Stomach (tissue), 9 donors: ENCODE data around the gene CWC22. TPM values are rescaled to one million over a fixed set of nuclear protein-coding genes. Genes with fewer than 3 reads are reported as not detected.
A peak's percentile ranks its signal among the peaks of the same experiment; 100 is the strongest.
"Not testable (repeated sequence)": the region's sequence is repeated elsewhere in the genome, so short reads cannot be mapped to it uniquely, and the experiment has no call there.

Experiments
- DNase-seq, 2 donors: peaks; one replicate each; pipeline versions ENCODE4 v3.0.0 to v3.0.0-alpha.2; 2013 to 2019
- H3K27ac ChIP-seq, 5 donors: fragments of 200-600 bp in 4 of 5; sonication (generic) in 4 of 5; one replicate each; pipeline ENCODE4 v1.5.1; 2013 to 2019; ENCODE audit warnings: mild to moderate bottlenecking in 1 of 5, moderate library complexity in 1 of 5
- H3K27me3 ChIP-seq, 3 donors: fragments of 200-600 bp; sonication (generic); one replicate each; pipeline ENCODE4 v1.5.1; 2017 to 2019; ENCODE audit warnings: mixed run types in 1 of 3
- H3K36me3 ChIP-seq, 4 donors: fragments of 200-600 bp; sonication (generic); 1 replicate in 3 of 4; 2 replicates in 1 of 4; pipeline ENCODE4 v1.5.1; 2016 to 2019
- H3K4me1 ChIP-seq, 4 donors: fragments of 200-600 bp; sonication (generic); one replicate each; pipeline ENCODE4 v1.5.1; 2016 to 2019
- H3K4me3 ChIP-seq, 4 donors: fragments of 200-600 bp; sonication (generic) in 3 of 4; one replicate each; pipeline ENCODE4 v1.5.1; 2016 to 2019; ENCODE audit warnings: mild to moderate bottlenecking in 1 of 4
- H3K9me3 ChIP-seq, 4 donors: fragments of 200-600 bp; sonication (generic); one replicate each; pipeline ENCODE4 v1.5.1; 2016 to 2019
- EP300 ChIP-seq: sonication (generic); formaldehyde crosslinking; IDR thresholded peaks from one replicate; pipeline ENCODE4 v1.6.1; 2017; ENCODE audit warnings: antibody characterized with exemption
- POLR2A ChIP-seq, 4 donors: fragments of 450-650 bp; IDR thresholded peaks; one replicate each; pipeline ENCODE4 v1.6.1; 2016; ENCODE audit warnings: antibody characterized with exemption in 4 of 4, control low read depth in 2 of 4, mild to moderate bottlenecking in 1 of 4, moderate library complexity in 1 of 4
- POLR2AphosphoS5 ChIP-seq, 3 donors: sonication (generic); formaldehyde crosslinking; IDR thresholded peaks; one replicate each; pipeline ENCODE4 v1.6.1; 2016; ENCODE audit warnings: antibody characterized with exemption in 3 of 3
- WGBS, 5 donors: extraction: QIAGEN DNeasy Blood & Tissue Kit in 3 of 5; methylation state at CpG; one replicate each; pipeline versions ENCODE4 v1.1.5 to v1.1.7; 2013 to 2018; 5-methylcytosine and 5-hydroxymethylcytosine counted together
- intact Hi-C: fragments of 100-400 bp; cut with DNase I; formaldehyde crosslinking; loops from one replicate; pipeline ENCODE4 v1.15.1; 2023; ENCODE audit warnings: low total_unique reads
- polyA plus RNA-seq, 3 donors: library from polyadenylated mRNA; stranded (reverse); fragments of 200-250 nt; gene quantifications; one replicate each; pipeline ENCODE4 v1.2.3, GENCODE V29; 2013
- total RNA-seq, 5 donors: library from RNA; depleted of rRNA; stranded (reverse); fragments of >200 nt; gene quantifications; one replicate each; pipeline versions ENCODE4 v1.1.0 to v1.2.3, GENCODE V29; 2014 to 2016
- TF ChIP-seq, protein P1 (sequence below), 7 experiments: fragments of 450-650 bp in 4 of 7; fragments of 200-600 bp in 3 of 7; sonication (generic) in 3 of 7; IDR thresholded peaks; one replicate each; pipeline ENCODE4 v1.5.1; 2016 to 2019; ENCODE audit warnings: antibody characterized with exemption in 7 of 7, control low read depth in 2 of 7, mild to moderate bottlenecking in 1 of 7
- donor health status: healthy with polysubstance abuse.
- donor health status: Bipolar disorder and iron deficiency.
- donor health status: healthy.

The CWC22 gene
- total and polyA plus RNA-seq, 8 donors = 2.9 to 24.0 (median 12.1) TPM

DNA sequence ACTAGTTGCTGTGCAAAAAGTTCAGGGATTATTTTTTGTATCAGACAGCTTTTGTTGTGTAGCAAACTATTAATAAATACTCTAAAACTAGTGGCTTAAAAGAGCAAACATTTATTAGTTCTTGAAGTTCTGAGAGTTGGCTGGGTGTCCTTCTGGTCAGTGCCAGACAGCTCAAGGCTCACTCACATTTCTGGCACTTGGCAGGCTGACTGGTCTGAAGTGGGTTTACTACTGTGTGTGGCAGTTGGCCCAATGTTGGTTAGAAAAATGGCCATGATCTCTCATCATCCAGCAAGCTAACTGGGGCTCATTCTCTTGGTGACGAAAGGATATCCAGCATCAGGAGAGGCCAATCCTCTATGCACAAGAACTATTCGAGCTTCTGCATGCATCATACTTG is 74.3 kb downstream of the CWC22 start:
- no peak overlapping the region for H3K4me3 ChIP-seq
- H3K36me3 ChIP-seq = peaks cover 0 to 14% (median 0%) of the 10 kb centered on the region in 4 donors
- no peak overlapping the region for H3K27ac ChIP-seq
- H3K27me3 ChIP-seq = no peaks in the 10 kb centered on the region
- no peak for TF ChIP-seq POLR2AphosphoS5 (IDR thresholded peaks at IDR 0.05)
- TF ChIP-seq EP300 = no peak
- no peak for TF ChIP-seq POLR2A (IDR thresholded peaks at IDR 0.05)
- TF ChIP-seq, protein P1, sequence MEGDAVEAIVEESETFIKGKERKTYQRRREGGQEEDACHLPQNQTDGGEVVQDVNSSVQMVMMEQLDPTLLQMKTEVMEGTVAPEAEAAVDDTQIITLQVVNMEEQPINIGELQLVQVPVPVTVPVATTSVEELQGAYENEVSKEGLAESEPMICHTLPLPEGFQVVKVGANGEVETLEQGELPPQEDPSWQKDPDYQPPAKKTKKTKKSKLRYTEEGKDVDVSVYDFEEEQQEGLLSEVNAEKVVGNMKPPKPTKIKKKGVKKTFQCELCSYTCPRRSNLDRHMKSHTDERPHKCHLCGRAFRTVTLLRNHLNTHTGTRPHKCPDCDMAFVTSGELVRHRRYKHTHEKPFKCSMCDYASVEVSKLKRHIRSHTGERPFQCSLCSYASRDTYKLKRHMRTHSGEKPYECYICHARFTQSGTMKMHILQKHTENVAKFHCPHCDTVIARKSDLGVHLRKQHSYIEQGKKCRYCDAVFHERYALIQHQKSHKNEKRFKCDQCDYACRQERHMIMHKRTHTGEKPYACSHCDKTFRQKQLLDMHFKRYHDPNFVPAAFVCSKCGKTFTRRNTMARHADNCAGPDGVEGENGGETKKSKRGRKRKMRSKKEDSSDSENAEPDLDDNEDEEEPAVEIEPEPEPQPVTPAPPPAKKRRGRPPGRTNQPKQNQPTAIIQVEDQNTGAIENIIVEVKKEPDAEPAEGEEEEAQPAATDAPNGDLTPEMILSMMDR (IDR thresholded peaks at IDR 0.05) = no peak
- peak in 1 of 2 donors; percentile 2 for DNase-seq
- intact Hi-C loops = no loop called here
- 69 to 88% (median 87%) methylated on average over 2 of the region's 2 CpGs for WGBS, 5 donors
- no peaks in the 10 kb centered on the region for H3K4me1 ChIP-seq
- peaks cover 0 to 11% (median 10%) of the 10 kb centered on the region in 4 donors for H3K9me3 ChIP-seq

DNA sequence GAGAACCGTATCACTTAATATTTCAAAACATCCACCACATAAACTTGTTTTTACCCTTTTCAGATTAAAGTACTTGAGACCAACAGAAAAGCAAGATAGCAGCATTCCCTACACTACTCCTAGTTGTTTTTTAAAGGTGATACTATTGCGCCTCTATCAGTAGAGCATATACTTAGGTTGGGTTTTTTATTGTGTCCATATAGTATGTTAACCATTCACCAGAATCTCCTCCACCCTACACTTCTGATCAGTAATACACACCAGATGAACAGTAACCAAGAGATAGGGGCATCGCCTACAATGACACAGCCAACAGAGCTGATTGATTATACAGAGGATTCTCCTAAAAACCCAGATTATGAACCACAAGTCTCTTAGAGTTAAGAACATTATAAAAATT is 75.6 kb downstream of the CWC22 start:
- no peak overlapping the region for H3K27ac ChIP-seq

DNA sequence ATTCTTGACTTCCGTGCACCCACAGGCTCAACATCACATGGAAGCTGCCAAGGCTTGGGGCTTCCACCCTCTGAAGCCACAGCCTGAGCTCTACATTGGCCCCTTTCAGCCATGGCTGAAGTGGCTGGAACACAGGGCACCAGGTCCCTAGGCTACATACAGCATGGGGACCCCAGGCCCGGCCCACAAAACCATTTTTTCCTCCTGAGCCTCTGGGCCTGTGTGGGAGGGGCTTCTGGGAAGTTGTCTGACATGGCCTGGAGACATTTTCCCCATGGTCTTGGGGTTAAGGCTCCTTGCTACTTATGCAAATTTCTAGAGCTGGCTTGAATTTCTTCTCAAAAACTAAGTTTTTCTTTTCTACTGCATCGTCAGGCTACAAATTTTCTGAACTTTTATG is 77.1 kb downstream of the CWC22 start:
- Histone ChIP-seq H3K36me3 (peaks cover 0 to 14% (median 0%) of the 10 kb centered on the region in 4 donors), H3K9me3 (peaks cover 0 to 34% (median 16%) of the 10 kb centered on the region in 4 donors)
- H3K27ac ChIP-seq, intact Hi-C loops, DNase-seq, H3K4me1 ChIP-seq, H3K27me3 ChIP-seq, H3K4me3 ChIP-seq: not testable (repeated sequence)
- WGBS, 5 donors = 86 to 98% (median 93%) methylated on average over 3 of the region's 3 CpGs

More for the DNA sequence above, 75.6 kb downstream of the CWC22 start:
- intact Hi-C loops = no loop called here
- peaks cover 0 to 14% (median 0%) of the 10 kb centered on the region in 4 donors for H3K36me3 ChIP-seq
- no peak for DNase-seq
- H3K9me3 ChIP-seq = peaks cover 0 to 21% (median 13%) of the 10 kb centered on the region in 4 donors
- 59 to 82% (median 65%) methylated on average over 3 of the region's 3 CpGs for WGBS, 5 donors
- no peaks in the 10 kb centered on the region for H3K27me3 ChIP-seq
- TF ChIP-seq POLR2A (IDR thresholded peaks at IDR 0.05) (no peak), EP300 (no peak), POLR2AphosphoS5 (IDR thresholded peaks at IDR 0.05) (no peak)
- TF ChIP-seq, protein P1 (IDR thresholded peaks at IDR 0.05) = no peak
- no peaks in the 10 kb centered on the region for H3K4me1 ChIP-seq
- H3K4me3 ChIP-seq = no peak overlapping the region

DNA sequence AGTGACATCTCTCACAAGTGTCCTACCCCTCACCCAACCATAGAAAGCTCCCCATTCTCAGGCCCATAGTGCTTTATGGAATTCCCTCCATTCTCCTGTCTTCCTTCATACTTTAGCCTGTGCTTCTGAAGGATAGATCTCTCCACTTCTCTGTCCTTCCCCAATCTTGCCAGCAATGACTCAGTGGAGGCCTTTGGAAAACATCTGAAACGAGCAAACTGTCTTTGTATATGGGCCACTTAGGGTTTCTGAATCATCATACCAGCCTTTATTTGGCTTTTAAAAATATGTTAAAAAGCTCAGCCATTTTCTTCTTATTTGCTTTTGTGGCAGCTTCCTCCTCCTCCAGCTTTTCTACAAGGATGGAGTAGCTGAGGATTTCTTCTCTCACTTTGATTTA is 80.1 kb downstream of the CWC22 start:
- H3K4me3 ChIP-seq = no peak overlapping the region
- WGBS, 5 donors = 68 to 83% (median 81%) methylated on average over 1 of the region's 1 CpG
- DNase-seq = no peak
- no peaks in the 10 kb centered on the region for H3K4me1 ChIP-seq
- TF ChIP-seq EP300 = no peak
- no peak for TF ChIP-seq POLR2AphosphoS5 (IDR thresholded peaks at IDR 0.05)
- TF ChIP-seq, protein P1 (IDR thresholded peaks at IDR 0.05) = no peak
- no peak for TF ChIP-seq POLR2A (IDR thresholded peaks at IDR 0.05)
- H3K9me3 ChIP-seq = peaks cover 0 to 34% (median 16%) of the 10 kb centered on the region in 4 donors
- H3K27ac ChIP-seq = no peak overlapping the region
- H3K36me3 ChIP-seq = no peaks in the 10 kb centered on the region
- intact Hi-C loops = no loop called here
- no peaks in the 10 kb centered on the region for H3K27me3 ChIP-seq

DNA sequence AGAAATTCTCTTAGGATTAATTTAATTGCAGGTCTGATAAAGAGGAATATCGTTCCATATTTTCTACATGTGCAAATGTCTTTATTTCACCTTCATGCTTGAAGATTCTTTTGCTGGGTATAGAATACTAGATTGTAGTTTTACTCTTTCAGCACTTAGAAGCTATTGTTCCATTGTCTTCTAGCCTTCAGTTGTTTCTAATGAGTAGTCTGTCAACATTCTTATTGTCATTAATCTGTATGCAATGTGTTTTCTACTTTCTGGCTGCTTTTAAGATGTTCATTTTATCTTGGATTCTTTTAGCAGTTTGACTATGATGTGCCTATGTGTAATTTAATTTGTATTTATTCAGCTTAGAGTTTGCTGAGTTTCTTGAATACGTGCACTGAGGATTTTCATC is 81.4 kb downstream of the CWC22 start:
- no peaks in the 10 kb centered on the region for H3K27me3 ChIP-seq
- H3K4me1 ChIP-seq = no peaks in the 10 kb centered on the region
- TF ChIP-seq POLR2AphosphoS5 (IDR thresholded peaks at IDR 0.05) = no peak
- TF ChIP-seq POLR2A (IDR thresholded peaks at IDR 0.05) = no peak
- TF ChIP-seq, protein P1 (IDR thresholded peaks at IDR 0.05) = no peak
- no peak for TF ChIP-seq EP300
- no peaks in the 10 kb centered on the region for H3K36me3 ChIP-seq
- H3K4me3 ChIP-seq = no peak overlapping the region
- H3K9me3 ChIP-seq = peaks cover 0 to 34% (median 16%) of the 10 kb centered on the region in 4 donors
- intact Hi-C loops = no loop called here
- no peak overlapping the region for H3K27ac ChIP-seq
- 43 to 70% (median 48%) methylated on average over 2 of the region's 2 CpGs for WGBS, 5 donors
- no peak for DNase-seq
